Anterior cingulate cortex (tissue), 58 donors: ENCODE results near the gene URM1.
"Not testable (repeated sequence)": the region's sequence is repeated elsewhere in the genome, so short reads cannot be mapped to it uniquely, and the experiment has no call there.

Source experiments
- DNase-seq, 58 donors: peaks; one replicate each; lab custom pipeline; 2025; lab: John Stamatoyannopoulos, UW

Gene URM1

GRCh38 chr9:128370752-128371629 is at the start of gene URM1:
Gene URM1, plus strand, starts transcription at chr9:128371374. Its CDS starts 7 bp downstream, at chr9:128371381.
- DNase-seq = peak; percentile 75 to 98 (median 95)

DNA sequence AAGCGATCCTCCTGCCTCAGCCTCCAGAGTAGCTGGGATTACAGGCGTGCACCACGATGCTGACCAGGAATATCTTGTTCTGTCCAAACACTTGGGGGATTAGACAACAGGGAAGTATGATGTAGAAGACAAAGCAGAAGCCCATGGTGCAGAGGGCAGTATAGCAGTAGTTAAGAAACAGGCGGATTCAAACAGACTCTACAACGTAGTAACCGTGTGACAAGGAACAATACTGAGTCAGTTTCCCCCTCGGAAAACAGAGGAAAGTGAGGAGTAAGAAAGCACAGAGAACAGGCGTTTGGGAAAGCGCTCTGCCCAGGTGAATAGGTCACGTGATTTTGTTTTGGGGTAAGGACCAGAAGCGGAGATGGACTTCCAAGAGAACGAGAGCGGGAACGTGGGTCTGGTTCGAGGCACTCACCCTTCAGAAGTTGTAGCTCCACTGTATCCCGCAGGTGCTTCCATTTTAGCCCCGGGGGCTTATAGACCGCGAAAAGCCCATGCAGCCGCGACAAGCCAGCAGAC is 49.2 kb upstream of the URM1 start:
- DNase-seq = no peak

GRCh38 chr9:128322404-128323211 is 48.6 kb upstream of the URM1 start, which contains the start of the genes COQ4 and TRUB2:
Gene COQ4, plus strand, starts transcription at chr9:128322839. Its CDS starts 20 bp downstream, at chr9:128322859.
Gene TRUB2, minus strand, starts transcription at chr9:128322447. Its CDS starts 39 bp downstream, at chr9:128322408.
- DNase-seq = peak; percentile 24 to 99 (median 93)

GRCh38 chr9:128323212-128323730 is 47.9 kb upstream of the URM1 start:
- DNase-seq = no peak

- no peak for DNase-seq
Measured at GRCh38 chr9:128323791-128324190, 47.4 kb upstream of the URM1 start.

DNA sequence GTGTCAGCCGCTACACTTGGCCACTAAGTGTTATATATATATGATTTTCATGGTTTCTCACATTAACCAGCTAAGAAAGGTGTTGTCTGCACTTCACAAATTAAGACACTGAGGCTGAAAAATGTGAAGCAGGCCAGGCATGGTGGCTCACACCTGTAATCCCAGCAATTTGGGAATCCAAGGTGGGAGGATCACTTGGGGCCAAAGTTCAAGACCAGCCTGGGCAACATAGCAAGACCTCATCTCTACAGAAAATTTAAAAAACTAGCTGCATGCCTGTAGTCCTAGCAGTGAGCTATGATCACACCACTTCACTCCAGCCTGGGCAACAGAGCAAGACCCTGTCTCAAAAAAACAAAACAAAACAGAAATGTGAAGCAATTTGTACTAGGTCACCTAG is 46.8 kb upstream of the URM1 start:
- no peak for DNase-seq

- DNase-seq = no peak
Measured at GRCh38 chr9:128325629-128326028, 45.5 kb upstream of the URM1 start.

GRCh38 chr9:128333451-128333869 is 37.7 kb upstream of the URM1 start:
- no peak for DNase-seq

DNA sequence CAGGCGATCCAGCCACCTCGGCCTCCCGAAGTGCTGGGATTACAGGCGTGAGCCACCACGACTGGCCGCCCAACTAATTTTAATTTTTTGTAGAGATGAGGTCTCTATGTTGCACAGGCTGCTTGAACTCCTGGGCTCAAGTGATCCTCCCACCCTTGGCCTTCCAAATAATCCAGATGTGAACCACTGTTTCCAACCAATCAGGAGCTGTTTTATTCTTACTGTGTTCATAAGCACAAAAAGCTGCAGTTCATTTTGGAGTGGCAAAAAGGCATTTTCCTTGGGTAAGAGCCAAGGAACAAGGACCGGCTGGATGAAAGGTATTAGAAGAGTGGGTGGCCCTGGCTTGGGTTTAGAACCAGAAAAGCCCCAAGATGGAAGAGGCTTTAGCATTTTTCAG is 36.0 kb upstream of the URM1 start:
- DNase-seq = no peak

DNA sequence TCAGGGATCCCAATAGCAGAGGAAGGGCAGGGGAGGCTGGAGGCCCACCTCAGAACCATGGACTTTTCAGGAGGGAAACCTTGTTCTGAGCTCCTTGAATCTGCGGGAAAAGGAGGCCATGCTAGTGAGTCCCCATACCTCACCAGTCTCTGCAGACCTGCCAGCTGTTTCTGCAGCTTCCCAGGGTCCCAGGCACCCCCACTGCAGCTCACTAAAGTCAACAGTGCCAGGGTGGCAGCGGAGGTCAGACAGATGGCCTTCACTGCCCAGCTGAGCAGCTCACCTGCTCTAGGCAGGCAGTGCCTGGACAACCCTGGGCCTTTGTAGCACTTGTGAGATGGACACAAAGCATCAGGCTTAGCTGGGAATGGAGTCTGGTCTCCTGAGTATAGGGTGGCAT is 35.3 kb upstream of the URM1 start:
- DNase-seq = no peak

DNA sequence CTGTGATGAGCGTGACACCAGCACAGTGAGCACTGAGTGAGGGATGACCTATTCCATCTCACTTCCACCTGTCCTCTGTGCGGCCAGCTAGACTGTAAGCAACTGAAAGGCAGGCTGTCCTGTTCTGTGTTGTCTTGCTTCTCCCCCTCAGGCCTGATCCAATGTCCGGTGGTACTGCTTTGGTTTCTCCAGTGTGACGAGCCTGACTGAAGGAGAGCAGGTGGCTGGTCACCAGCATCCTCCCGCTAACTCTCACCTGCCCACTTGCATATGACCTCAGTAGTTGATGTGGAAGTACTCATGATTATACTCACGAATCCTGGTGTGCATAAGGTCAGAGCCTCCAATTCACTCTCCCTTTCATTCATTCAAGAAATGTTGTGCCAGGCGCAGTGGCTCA is 33.2 kb upstream of the URM1 start:
- no peak for DNase-seq

DNA sequence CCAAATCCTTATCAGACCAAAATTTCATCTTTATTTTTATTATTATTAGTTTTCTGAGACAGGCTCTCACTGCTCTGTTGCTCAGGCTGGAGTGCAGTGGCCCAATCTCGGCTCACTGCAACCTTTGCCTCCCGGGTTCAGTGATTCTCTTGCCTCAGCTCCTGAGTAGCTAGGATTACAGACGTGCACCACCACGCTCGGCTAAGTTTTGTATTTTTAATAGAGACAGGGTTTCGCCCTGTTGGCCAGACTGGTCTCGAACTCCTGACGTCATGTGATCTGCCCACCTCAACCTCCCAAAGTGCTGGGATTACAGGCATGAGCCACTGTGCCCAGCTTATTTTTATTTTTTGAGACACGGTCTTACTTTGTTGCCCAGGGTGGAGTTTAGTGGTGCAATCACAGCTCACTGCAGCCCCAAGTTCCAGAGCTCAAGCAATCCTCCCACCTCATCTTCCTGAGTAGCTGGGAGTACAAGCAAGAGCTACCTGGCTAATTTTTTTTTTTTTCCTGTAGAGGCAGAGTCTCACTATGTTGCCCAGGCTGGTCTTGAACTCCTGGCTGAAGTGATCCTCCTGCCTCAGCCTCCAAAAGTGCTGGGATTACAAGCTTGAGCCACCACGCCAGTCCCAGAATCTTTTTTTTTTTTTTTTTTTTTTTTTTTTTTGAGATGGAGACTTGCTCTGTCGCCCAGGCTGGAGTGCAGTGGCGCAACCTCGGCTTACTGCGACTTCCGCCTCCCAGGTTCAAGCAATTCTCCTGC is 32.1 kb upstream of the URM1 start:
- DNase-seq = not testable (repeated sequence)

DNA sequence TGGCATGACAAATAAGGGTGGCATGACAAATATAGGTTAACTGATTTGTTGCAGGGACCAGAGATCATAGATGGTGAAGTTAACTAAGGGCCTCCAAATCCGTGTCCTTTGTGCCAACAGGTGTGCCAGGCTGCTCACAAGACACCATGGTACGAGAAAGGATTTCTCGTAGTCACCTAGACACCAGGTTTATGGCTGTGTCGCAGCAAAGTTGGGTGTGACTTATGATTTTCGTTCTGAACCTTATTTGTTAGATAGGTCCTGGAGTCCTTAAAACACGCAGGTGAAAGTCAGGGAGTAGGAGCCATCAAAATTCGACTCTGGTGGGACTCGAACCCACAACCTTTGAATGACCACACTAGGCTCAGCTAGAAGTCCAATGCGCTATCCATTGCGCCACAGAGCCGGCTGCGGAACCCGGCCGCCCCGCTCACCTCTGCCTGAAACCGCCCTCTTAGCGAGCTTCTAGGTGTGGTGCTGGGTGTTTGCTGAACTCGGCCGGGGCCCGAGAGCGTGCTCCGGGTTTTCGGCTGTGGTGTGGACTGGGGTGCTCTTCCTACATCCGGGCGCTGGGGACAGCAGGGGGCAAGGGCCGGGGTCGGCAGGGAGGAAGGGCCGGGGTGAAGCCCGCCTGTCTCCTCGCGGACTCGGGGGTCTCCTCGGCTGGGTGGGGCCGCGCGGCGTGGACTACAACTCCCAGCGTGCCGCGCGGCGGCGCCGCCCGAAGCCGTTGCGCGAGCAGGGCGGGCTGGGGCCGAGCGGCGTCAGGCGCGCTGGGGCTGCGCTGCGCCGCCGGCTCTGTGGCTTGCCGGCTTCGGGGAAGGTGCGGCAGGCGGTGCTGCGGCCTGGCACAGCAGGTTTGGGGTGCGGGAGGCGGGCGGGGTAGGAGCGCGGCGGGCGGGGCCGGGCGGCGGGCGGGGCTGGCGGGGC is 31.1 kb upstream of the URM1 start, which contains the start of gene SLC27A4:
Gene SLC27A4, plus strand, starts transcription at position 767 of the 930 bp plus-strand sequence. CDS start 2,606 bp downstream, outside the sequence.
- peak in 54 of 58 donors; percentile 13 to 83 (median 56) for DNase-seq

- peak in 4 of 58 donors; percentile 21 to 44 (median 36) for DNase-seq
Measured at GRCh38 chr9:128340691-128341434, 30.3 kb upstream of the URM1 start.

GRCh38 chr9:128341435-128341849 is 29.7 kb upstream of the URM1 start:
- DNase-seq = peak in 40 of 58 donors; percentile 1 to 63 (median 22)

- no peak for DNase-seq
Measured at GRCh38 chr9:128342971-128343680, 28.0 kb upstream of the URM1 start.

DNA sequence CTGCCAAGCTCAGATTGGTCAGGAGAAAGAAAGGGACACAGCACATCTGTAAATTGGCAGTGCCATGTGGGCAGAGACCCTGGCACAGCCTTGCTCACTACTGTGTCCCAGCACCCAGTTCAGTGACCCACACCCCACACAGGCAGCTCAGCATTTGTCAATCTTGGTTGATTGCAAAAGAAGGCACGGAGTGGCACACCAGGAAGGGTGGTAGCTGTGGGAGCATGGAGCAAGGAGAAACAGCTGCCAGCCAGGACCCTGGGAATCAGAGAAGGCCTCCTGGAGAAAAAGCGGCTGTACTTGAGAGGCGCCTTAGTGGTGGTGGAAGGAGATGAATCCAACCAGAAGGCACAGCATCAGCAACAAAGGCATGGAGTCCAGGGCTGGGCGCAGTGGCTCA is 27.3 kb upstream of the URM1 start:
- no peak for DNase-seq
